Measurements from ENCODE around the gene VEZF1. TPM values are rescaled to one million over a fixed set of nuclear protein-coding genes. Genes with fewer than 3 reads are reported as not detected.
A peak's percentile ranks its signal among the peaks of the same experiment; 100 is the strongest.

VEZF1 gene
- polyA plus RNA-seq, 10 donors: 43.1 to 56.6 (median 51.5) TPM

DNA sequence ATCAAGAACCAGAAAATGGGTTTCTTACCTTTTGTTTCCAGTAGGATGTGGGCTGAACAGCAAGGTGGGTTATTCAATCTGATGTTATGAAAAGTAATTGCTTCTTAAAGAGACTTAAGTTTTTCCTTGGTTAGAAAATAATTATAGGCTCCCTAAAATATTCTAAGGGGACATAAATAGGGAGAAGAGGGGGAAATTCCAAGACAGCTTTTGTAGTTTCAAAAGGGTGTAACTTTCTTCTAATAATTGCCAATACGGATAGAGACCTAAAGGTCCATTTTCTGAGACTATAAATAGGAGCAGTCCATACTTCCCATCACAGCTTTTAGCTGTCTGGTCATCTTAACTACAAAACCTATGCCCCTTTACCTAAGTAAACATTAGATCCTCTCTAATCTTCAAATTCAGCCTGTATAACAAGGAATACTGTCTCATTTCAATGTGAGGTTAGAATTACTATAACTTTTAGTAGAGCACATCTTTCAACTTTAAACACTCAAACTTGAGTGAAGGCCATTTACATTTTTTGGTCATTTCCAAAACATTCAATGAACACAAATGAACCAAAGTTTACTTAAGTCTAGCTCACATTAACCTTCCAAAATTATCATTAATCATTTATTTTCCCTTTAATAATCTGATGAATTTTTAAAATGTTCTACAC, 13.5 kb upstream of the VEZF1 start:
- DNase-seq: no peak

DNA sequence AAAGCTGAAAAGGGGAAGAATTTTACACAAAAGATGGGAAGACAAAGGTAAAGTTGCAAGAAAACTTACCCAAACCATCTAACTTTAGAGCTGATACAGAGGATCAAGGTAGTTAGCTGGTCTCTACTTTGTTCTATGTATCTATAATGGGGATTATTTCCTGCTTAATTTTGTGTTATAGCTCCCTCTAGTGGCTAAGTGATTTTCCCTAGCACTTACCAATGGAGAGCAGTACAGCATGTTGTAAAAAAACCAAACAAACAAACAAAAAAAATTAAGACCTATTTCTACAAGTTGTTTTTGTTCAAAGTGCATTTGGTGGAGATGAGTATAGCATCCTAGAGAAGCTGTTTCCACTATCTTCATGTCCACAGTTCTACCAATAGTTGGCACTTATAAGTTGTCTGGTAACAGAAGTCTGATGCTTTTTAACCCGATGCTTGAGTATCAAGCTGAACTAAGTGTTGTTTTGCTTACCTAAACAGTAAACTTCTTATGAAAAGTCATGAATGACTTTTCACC, 11.5 kb upstream of the VEZF1 start:
- peak; percentile 74 to 84 (median 76) for DNase-seq

DNA sequence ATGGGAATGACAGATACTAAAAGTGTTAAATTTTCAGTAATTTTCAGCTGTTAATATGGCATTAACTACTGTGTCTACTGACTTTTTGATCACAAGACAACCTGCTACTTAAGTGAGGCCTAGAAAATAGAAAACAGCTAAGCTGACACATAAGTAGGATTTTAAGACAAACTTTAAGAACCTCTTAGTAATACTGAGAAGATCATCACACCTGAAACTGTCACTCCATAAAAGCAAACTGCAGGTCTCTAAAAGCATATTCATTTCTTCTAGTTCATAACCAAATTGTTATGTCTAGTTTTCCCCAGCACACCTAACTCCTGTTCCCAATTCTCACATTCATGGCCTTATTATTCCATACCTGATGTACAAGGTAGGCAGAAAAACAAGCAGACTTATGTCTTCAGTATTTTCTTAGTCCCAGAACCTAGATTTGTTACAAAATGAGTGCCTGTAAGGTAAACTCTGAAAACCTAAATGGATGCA, 11.0 kb upstream of the VEZF1 start:
- no peak for DNase-seq

- no peak for DNase-seq
Measured at GRCh38 chr17:57997085-57997809, 9.2 kb upstream of the VEZF1 start.

GRCh38 chr17:57995076-57995956, 7.3 kb upstream of the VEZF1 start:
- DNase-seq: peak; percentile 65 to 84 (median 67)

DNA sequence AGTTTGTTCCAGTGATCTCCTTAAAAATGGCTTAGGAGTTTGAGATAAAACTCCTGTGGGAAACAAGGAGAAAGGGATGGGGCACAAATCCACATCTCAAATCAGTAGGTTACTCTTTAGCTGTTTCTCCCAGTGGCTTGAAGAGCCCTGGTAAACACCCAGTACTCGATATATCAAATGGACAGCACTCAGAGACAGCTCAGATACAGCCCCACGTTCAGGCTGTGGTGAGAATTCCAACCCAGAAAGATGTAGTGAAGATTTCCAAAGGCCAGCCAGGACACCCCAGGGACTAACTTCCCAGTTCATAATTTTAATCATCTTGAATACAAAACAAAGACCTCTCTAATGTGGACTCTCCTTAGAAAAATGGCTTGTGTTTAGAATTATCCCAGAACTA, 6.4 kb upstream of the VEZF1 start:
- DNase-seq: no peak

DNA sequence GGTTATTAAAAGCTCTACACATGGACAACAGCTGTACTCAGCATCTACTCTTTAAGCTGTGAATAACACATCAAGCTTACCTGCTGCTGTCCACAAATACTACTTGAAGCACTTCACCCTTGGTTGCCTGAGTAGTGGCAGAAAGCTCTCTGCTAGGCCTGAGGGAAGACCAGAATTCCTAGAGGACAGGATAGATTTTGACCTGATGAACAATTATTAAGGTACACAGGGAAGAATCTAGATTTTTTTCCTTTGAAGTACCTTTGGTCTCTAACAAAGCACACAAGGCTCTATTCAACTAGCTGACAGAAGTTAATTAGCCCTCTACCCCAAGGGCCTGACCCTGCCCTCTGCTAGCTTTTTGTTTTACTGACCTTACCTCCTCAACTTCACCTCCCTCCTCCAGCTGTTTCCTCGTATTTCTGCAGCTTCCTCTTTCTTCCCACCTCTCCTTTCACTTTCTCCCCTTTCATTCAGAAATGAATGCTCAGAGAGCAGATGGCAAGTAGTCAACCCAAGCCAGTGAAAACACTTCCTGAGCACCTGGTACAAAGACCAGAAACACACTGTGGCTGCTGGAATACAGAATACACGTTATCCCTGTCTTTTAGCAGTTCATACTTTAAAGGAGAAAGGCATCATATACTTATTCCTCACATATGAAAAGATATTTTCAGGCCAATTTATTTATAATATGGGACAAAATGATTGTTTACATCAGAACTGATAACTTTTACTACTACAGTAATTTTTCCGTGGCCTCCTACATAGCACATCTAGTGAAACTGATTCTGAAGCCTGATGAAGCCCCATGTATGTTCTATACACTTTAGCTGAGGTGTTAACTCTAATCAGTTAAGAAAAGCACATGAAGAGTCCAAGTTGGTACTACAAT, 5.7 kb upstream of the VEZF1 start:
- peak in 1 of 3 donors; percentile 23 for DNase-seq

GRCh38 chr17:57991537-57991936, 3.5 kb upstream of the VEZF1 start:
- no peak for DNase-seq

GRCh38 chr17:57990037-57990436, 2.0 kb upstream of the VEZF1 start:
- DNase-seq: no peak

DNA sequence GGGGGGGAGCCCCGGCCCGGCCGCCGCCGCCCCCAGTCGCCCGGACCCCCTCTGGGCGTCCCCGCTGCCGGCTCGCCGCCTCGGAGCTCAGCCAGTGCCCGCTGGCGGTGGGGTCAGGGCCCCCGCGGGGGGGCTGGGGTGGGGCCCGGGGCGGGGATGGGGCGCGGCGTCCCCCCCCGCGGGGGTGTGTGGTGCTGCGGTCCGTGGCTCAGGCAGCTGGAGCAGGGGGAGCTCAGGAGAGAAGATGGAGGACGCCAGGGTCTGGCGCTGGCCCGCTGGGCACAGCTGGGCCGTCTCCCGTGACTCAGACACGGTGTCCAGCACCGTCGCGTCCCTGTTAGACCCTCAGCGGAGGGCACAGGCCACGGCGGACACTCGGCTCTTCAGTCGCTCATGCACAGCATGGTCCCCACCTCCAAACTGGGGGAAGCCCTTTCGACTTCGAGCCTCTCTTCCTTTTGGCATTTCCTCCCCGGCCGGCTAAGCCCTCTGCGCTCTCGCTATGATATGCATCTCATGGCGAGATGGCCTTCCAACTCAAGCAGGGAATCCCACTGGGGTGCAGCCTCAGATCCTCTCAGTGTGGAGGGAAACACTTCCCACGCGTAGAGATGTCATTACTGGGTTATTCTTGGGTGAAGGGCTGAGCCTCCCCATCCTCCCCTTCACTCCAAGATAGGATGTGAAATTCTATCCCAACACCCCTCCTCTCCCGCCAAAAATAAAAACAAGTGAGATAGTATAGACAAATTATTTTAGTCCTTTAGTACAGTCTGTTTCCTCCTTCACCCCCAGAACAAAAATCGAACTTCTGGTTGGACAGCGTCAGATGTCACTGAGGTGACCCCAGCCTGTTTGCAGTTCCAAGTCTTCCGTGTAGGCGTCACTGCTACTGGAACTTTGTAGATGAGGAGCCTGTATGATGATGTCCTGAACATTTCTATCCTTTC, 522 bp upstream of the VEZF1 start:
- DNase-seq: peak; percentile 56 to 93 (median 82)

DNA sequence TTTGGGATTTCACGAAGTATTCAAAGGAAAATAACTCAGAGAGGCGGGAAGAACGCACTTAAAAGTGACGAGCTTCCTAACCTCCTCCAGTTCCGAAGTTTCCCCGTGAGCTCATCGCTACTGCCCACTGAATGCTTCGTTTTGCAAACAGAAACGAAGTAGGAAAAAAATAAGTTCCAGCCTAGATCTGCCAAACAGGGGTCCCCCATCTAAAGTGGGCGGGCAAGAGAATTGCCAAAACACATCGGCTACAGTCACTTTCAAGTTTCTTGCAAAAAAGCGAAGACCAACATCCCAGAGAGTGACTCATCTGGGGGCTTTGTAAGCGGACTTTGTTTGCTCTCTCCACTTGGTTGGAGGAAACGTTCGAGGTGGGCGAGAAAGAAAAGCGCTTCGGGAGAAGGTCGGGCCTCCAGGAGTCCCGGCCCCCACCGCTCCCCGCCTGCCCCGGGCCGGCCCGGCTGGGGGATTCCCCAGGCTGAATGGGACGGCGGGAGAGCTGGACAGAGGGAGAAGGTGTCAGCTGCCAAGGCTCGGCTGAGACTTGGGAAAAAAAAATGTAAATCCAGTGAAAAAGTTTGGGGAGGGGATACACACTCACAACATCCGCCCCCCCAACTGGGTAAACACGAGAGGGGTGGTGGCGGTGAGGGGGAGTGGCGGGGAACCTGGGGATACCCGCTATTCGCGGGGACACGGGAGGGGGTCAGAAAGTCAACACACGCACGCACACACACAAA, 1.0 kb downstream of the VEZF1 start:
- peak; percentile 65 to 86 (median 72) for DNase-seq

- DNase-seq: no peak
Measured at GRCh38 chr17:57985675-57985974, 2.4 kb downstream of the VEZF1 start.

DNA sequence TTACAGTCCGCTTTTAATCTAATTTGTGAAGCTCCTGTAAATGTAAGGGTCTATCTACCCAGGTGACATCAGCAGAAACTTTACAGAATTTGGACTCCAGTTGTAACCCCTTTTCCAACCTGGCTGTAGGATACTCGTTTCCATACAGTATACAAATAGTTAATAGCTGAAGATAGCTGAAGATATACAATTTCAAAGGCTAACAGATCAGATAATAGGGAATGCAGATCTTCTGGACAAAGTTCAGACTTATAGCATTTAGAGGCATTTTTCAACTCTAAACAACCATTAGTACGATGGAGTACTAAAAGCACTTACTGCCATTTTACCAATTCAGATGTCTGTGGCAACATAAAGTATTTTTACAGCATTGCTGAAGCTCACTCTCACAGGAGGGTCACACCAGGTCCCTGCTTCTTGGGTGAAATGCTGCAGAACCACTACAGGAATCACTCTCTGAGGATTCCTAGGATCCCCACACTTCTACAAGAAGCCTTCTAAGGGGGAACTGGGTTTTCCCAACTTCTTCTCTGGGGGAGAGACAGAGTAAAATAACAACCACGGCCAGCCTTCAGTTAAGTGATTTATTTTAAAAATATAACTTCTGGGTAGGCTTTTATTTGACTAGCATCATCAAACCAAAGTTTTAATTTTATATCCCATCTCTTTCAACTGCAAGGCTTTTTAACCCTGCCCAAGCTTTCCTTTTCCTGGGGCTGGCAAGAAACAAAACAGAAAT, 2.9 kb downstream of the VEZF1 start:
- DNase-seq: no peak

GRCh38 chr17:57984261-57984890, 3.7 kb downstream of the VEZF1 start:
- peak in 1 of 3 donors; percentile 23 for DNase-seq

DNA sequence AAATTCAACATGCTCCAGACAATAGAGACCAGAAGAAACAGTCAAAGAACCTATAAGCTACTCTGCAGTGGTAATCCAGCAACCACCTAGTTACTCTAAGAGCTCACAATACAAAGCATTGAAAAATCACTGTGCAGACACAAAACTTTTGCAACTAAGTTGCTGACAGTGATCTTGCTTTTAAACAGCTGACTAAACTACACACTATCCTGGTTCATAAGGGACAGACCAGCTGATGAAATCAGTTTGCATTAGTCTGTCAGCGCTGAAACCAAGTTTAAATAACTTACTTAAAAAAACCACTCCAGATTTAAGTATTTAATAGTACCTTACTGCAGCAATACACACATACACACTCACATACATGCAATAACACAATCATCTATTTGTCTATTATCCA, 4.6 kb downstream of the VEZF1 start:
- DNase-seq: no peak

- DNase-seq: no peak
Measured at GRCh38 chr17:57982452-57983170, 5.4 kb downstream of the VEZF1 start.

- DNase-seq: no peak
Measured at GRCh38 chr17:57980522-57980921, 7.5 kb downstream of the VEZF1 start.

Measured in muscle of back (tissue), 11 donors.